ENCODE results near the gene ZNF536. TPM values are rescaled to one million over a fixed set of nuclear protein-coding genes. Genes with fewer than 3 reads are reported as not detected.

The ZNF536 gene
- total and polyA plus RNA-seq, 2 of the 4 experiments (the other 2 are of a cell fraction): not detected

- BruUV-seq (replicated peaks): no TSS peak
- H3K9me3 ChIP-seq (ENCODE audit: control insufficient read depth, insufficient read depth, low read length): peaks cover 38% of the 10 kb centered on the region
- H3K56ac ChIP-seq (ENCODE audit: extremely low read depth, insufficient read depth, low read length): no peak overlapping the region
- no peaks in the 10 kb centered on the region for H4K20me1 ChIP-seq (ENCODE audit: insufficient read depth, low read length)
- in situ Hi-C loops (cut with MboI; ENCODE audit: low sequenced_read_pairs) (no loop called here), intact Hi-C loops (cut with micrococcal nuclease) (no loop called here), dilution Hi-C loops (cut with HindIII; ENCODE audit: low sequenced_read_pairs, unreplicated experiment) (no loop called here)
- no peaks in the 10 kb centered on the region for H3K79me1 ChIP-seq (ENCODE audit: low read depth in 1 of 2, low read length in 2 of 2)
- H3K4me2 ChIP-seq (ENCODE audit: low read depth, low read length): no peak overlapping the region
- no peak overlapping the region for H3K27ac ChIP-seq (ENCODE audit: insufficient read depth, low read length)
- ATAC-seq (ENCODE audit: low read depth): no peak
- POLR2A ChIA-PET (ENCODE audit: unreplicated experiment): no interaction called here
- TF ChIP-seq RAD21 (IDR thresholded peaks at IDR 0.05; ENCODE audit: low read length): no peak
- no peak for TF ChIP-seq ELK1 (IDR thresholded peaks at IDR 0.05; ENCODE audit: borderline replicate concordance, low read depth, low read length)
- no peak for TF ChIP-seq RFX5 (IDR thresholded peaks at IDR 0.05; ENCODE audit: low read depth, low read length)
- TF ChIP-seq, protein P1, sequence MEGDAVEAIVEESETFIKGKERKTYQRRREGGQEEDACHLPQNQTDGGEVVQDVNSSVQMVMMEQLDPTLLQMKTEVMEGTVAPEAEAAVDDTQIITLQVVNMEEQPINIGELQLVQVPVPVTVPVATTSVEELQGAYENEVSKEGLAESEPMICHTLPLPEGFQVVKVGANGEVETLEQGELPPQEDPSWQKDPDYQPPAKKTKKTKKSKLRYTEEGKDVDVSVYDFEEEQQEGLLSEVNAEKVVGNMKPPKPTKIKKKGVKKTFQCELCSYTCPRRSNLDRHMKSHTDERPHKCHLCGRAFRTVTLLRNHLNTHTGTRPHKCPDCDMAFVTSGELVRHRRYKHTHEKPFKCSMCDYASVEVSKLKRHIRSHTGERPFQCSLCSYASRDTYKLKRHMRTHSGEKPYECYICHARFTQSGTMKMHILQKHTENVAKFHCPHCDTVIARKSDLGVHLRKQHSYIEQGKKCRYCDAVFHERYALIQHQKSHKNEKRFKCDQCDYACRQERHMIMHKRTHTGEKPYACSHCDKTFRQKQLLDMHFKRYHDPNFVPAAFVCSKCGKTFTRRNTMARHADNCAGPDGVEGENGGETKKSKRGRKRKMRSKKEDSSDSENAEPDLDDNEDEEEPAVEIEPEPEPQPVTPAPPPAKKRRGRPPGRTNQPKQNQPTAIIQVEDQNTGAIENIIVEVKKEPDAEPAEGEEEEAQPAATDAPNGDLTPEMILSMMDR (conservative IDR thresholded peaks at IDR 0.05; ENCODE audit: low read depth, low read length): no peak
- no peaks in the 10 kb centered on the region for H3K4me1 ChIP-seq (ENCODE audit: control insufficient read depth, insufficient read depth, low read length)
- no peak overlapping the region for H2BK15ac ChIP-seq (ENCODE audit: low read depth, low read length)
- no peak overlapping the region for H4K5ac ChIP-seq (ENCODE audit: low read depth, low read length)
- H3K27me3 ChIP-seq (ENCODE audit: control insufficient read depth, insufficient read depth, low read length): no peaks in the 10 kb centered on the region
- CTCF ChIA-PET: no interaction called here
- H2BK120ac ChIP-seq (ENCODE audit: low read depth, low read length): no peak overlapping the region
- no peak overlapping the region for H2AFZ ChIP-seq (replicated peaks; ENCODE audit: low read length, poor library complexity)
- DNase-seq: no peak
- no peak overlapping the region for H4K91ac ChIP-seq (ENCODE audit: insufficient read depth, low read depth, low read length)
- H4K8ac ChIP-seq (ENCODE audit: low read depth in 2 of 2, low read length in 2 of 2): no peak overlapping the region
- H2AK5ac ChIP-seq (ENCODE audit: low read depth, low read length): no peak overlapping the region
- H3K4ac ChIP-seq (ENCODE audit: low read depth, low read length): no peak overlapping the region
- no peak overlapping the region for H2BK20ac ChIP-seq (ENCODE audit: low read depth, low read length)
- H3K9ac ChIP-seq (ENCODE audit: low read depth, low read length): no peak overlapping the region
- no peaks in the 10 kb centered on the region for H3K36me3 ChIP-seq (ENCODE audit: control insufficient read depth, insufficient read depth, low read length)
- H2AK9ac ChIP-seq (replicated peaks; ENCODE audit: low read depth, low read length, poor library complexity): no peak overlapping the region
- no peaks in the 10 kb centered on the region for H3K9me1 ChIP-seq (ENCODE audit: insufficient read depth, low read length)
- no peak overlapping the region for H3K18ac ChIP-seq (ENCODE audit: low read depth, low read length)
- no peak overlapping the region for H3K23ac ChIP-seq (ENCODE audit: low read depth, low read length)
- no peak overlapping the region for H2BK5ac ChIP-seq (ENCODE audit: low read depth, low read length, poor library complexity, severe bottlenecking)
- H3K14ac ChIP-seq (replicated peaks; ENCODE audit: low read depth, low read length): no peak overlapping the region
- no peak overlapping the region for H3K4me3 ChIP-seq (ENCODE audit: insufficient read depth, low read depth, low read length)
These were observed 54.7 kb downstream of the ZNF536 start for GRCh38 chr19:30426864-30427263.

All from IMR-90 (cell line).